H1 (cell line): ENCODE measurements around the gene GGT6. TPM values are rescaled to one million over a fixed set of nuclear protein-coding genes. Genes with fewer than 3 reads are reported as not detected.
A peak's percentile ranks its signal among the peaks of the same experiment; 100 is the strongest.

ENCODE experiments used
- CTCF ChIA-PET: fragments of 300-600 bp; sonication (Branson Sonifier 250); formaldehyde crosslinking; loops from one replicate; lab custom pipeline; 2021; ENCODE audit not compliant: partially characterized antibody; lab: Charles Lee
- POLR2A ChIA-PET: fragments of 300-600 bp; sonication (Branson Sonifier 250); formaldehyde crosslinking; loops from one replicate; lab custom pipeline; 2021; ENCODE audit warnings: inconsistent platforms; ENCODE audit not compliant: partially characterized antibody; lab: Charles Lee
- DNase-seq, 2 experiments: peaks; one replicate each; pipeline versions ENCODE4 v3.0.0 to v3.0.0-alpha.2; 2010 to 2022; ENCODE audit warnings: low spot score in 2 of 2, low read depth in 1 of 2, mixed read lengths in 1 of 2
- FAIRE-seq: peaks from 2 replicates; lab custom pipeline; 2011; peaks lifted over from hg19 to GRCh38; lab: Jason Lieb, UNC
- H2AFZ ChIP-seq: 2 replicates; pipeline ENCODE4 v1.8.1; 2012; ENCODE audit warnings: low read length, inconsistent platforms
- H2AK5ac ChIP-seq: 2 replicates; pipeline ENCODE4 v1.6.1; 2013; ENCODE audit warnings: low read depth, low read length
- H2BK120ac ChIP-seq: replicated peaks from 2 replicates; pipeline ENCODE3; 2013; ENCODE audit warnings: low read depth, low read length, inconsistent platforms
- H2BK12ac ChIP-seq: 2 replicates; pipeline ENCODE4 v1.6.1; 2013; ENCODE audit warnings: low read depth, low read length
- H2BK15ac ChIP-seq: 2 replicates; pipeline ENCODE4 v1.6.1; 2013; ENCODE audit warnings: low read length
- H2BK20ac ChIP-seq: 2 replicates; pipeline ENCODE4 v1.6.1; 2013; ENCODE audit warnings: low read length
- H2BK5ac ChIP-seq: 2 replicates; pipeline ENCODE4 v1.6.1; 2013; ENCODE audit warnings: low read depth, low read length
- H3K14ac ChIP-seq: 2 replicates; pipeline ENCODE4 v1.6.1; 2013; ENCODE audit warnings: inconsistent platforms; ENCODE audit not compliant: insufficient read length
- H3K18ac ChIP-seq: 2 replicates; pipeline ENCODE4 v1.6.1; 2013; ENCODE audit warnings: low read length; ENCODE audit errors: extremely low read depth
- H3K23ac ChIP-seq: 2 replicates; pipeline ENCODE4 v1.6.1; 2013; ENCODE audit warnings: inconsistent platforms; ENCODE audit not compliant: insufficient read length
- H3K23me2 ChIP-seq: 2 replicates; pipeline ENCODE4 v1.6.1; 2013; ENCODE audit warnings: low read depth, low read length
- H3K27ac ChIP-seq: 2 replicates; pipeline ENCODE4 v1.6.1; 2011; ENCODE audit warnings: low read depth, low read length, inconsistent platforms
- H3K27me3 ChIP-seq, 4 experiments: replicated peaks in 1 of 4; 1 replicate in 1 of 4; 2 replicates in 3 of 4; pipeline versions ENCODE4 v1.6.1 to v1.8.1; 2011 to 2013; ENCODE audit warnings: low read length in 3 of 4, mild to moderate bottlenecking in 3 of 4, inconsistent platforms in 2 of 4, mixed read lengths in 2 of 4, moderate library complexity in 1 of 4; ENCODE audit not compliant: control insufficient read depth in 3 of 4, insufficient read depth in 3 of 4; ENCODE audit errors: extremely low read depth in 1 of 4
- H3K36me3 ChIP-seq, 4 experiments: 2 replicates each; pipeline versions ENCODE4 v1.6.1 to v1.8.1; 2011 to 2013; ENCODE audit warnings: mild to moderate bottlenecking in 4 of 4, low read length in 3 of 4, moderate library complexity in 2 of 4, control low read depth in 1 of 4, inconsistent platforms in 1 of 4; ENCODE audit not compliant: insufficient read depth in 4 of 4, control insufficient read depth in 2 of 4
- H3K4ac ChIP-seq: replicated peaks from 2 replicates; pipeline ENCODE3; 2013; ENCODE audit warnings: low read length, low read depth, mixed read lengths, inconsistent platforms; ENCODE audit not compliant: insufficient read length
- H3K4me1 ChIP-seq, 4 experiments: replicated peaks in 1 of 4; 1 replicate in 1 of 4; 2 replicates in 3 of 4; pipeline versions ENCODE4 v1.6.1 to v1.8.1; 2011 to 2013; ENCODE audit warnings: low read length in 3 of 4, inconsistent platforms in 2 of 4, mixed read lengths in 1 of 4; ENCODE audit not compliant: insufficient read depth in 4 of 4, control insufficient read depth in 3 of 4
- H3K4me2 ChIP-seq, 2 experiments: 2 replicates each; pipeline versions ENCODE4 v1.6.1 to v1.8.1; 2011 to 2013; ENCODE audit warnings: low read depth in 2 of 2, low read length in 2 of 2, control low read depth in 1 of 2, inconsistent platforms in 1 of 2, mild to moderate bottlenecking in 1 of 2; ENCODE audit not compliant: insufficient read depth in 1 of 2
- H3K4me3 ChIP-seq, 4 experiments: fragments of 200-600, 300-600 bp in 1 of 4; sonication (generic), shearing (Covaris generic), sonication (Bioruptor Twin) in 1 of 4; 2 replicates each; pipeline versions ENCODE4 v1.5.1 to v1.8.1; 2011 to 2016; ENCODE audit warnings: low read length in 4 of 4, low read depth in 3 of 4, control low read depth in 2 of 4, inconsistent platforms in 2 of 4, mild to moderate bottlenecking in 2 of 4, mixed read lengths in 1 of 4, moderate library complexity in 1 of 4; ENCODE audit not compliant: insufficient read depth in 2 of 4; ENCODE audit errors: extremely low read depth in 1 of 4
- H3K56ac ChIP-seq: replicated peaks from 2 replicates; pipeline ENCODE3; 2013; ENCODE audit warnings: low read depth, mild to moderate bottlenecking, mixed read lengths, low read length, inconsistent platforms; ENCODE audit not compliant: insufficient read length
- H3K79me1 ChIP-seq: 2 replicates; pipeline ENCODE4 v1.6.1; 2013; ENCODE audit warnings: low read depth, low read length, control low read depth
- H3K79me2 ChIP-seq, 2 experiments: 2 replicates each; pipeline versions ENCODE4 v1.6.1 to v1.8.1; 2012 to 2013; ENCODE audit warnings: low read length in 2 of 2, mild to moderate bottlenecking in 2 of 2, inconsistent platforms in 1 of 2; ENCODE audit not compliant: insufficient read depth in 2 of 2, control insufficient read depth in 1 of 2
- H3K9ac ChIP-seq, 4 experiments: replicated peaks in 1 of 4; 1 replicate in 1 of 4; 2 replicates in 3 of 4; pipeline versions ENCODE4 v1.6.1 to v1.8.1; 2011 to 2013; ENCODE audit warnings: low read depth in 3 of 4, low read length in 3 of 4, control low read depth in 2 of 4, mild to moderate bottlenecking in 2 of 4, moderate library complexity in 2 of 4, inconsistent platforms in 1 of 4; ENCODE audit errors: extremely low read depth in 1 of 4
- H3K9me3 ChIP-seq, 2 experiments: 2 replicates each; pipeline versions ENCODE4 v1.6.1 to v1.8.1; 2012 to 2013; ENCODE audit warnings: mild to moderate bottlenecking in 2 of 2, moderate library complexity in 2 of 2, control low read depth in 1 of 2, inconsistent platforms in 1 of 2, low read depth in 1 of 2, low read length in 1 of 2, mixed read lengths in 1 of 2; ENCODE audit not compliant: insufficient read depth in 2 of 2
- H4K20me1 ChIP-seq, 2 experiments: replicated peaks in 1 of 2; 2 replicates each; pipeline versions ENCODE3 to v1.8.1; 2011 to 2013; ENCODE audit warnings: inconsistent platforms in 2 of 2, low read length in 2 of 2, mild to moderate bottlenecking in 1 of 2; ENCODE audit not compliant: insufficient read depth in 2 of 2, control insufficient read depth in 1 of 2
- H4K5ac ChIP-seq: 2 replicates; pipeline ENCODE4 v1.6.1; 2013; ENCODE audit warnings: low read length, low read depth, mixed read lengths, inconsistent platforms; ENCODE audit not compliant: insufficient read length
- H4K8ac ChIP-seq: 2 replicates; pipeline ENCODE4 v1.8.0; 2013; ENCODE audit warnings: mild to moderate bottlenecking, moderate library complexity, low read length, inconsistent platforms; ENCODE audit not compliant: insufficient read depth; ENCODE audit errors: extremely low read depth
- H4K91ac ChIP-seq: replicated peaks from 2 replicates; pipeline ENCODE3; 2013; ENCODE audit warnings: low read length, mixed read lengths, inconsistent platforms; ENCODE audit not compliant: insufficient read length
- ATF2 ChIP-seq: IDR thresholded peaks from 2 replicates; pipeline ENCODE4 v1.6.1; 2012; ENCODE audit warnings: low read length, inconsistent platforms
- BACH1 ChIP-seq: IDR thresholded peaks from 2 replicates; pipeline ENCODE4 v1.6.1; 2012; ENCODE audit warnings: low read length, improper control_type of control experiment
- BCL11A ChIP-seq, 2 experiments: IDR thresholded peaks; one replicate each; pipeline ENCODE4 v1.6.1; 2011; ENCODE audit warnings: low read depth in 2 of 2, low read length in 2 of 2, mild to moderate bottlenecking in 2 of 2
- CEBPB ChIP-seq: IDR thresholded peaks from 2 replicates; pipeline ENCODE4 v1.6.1; 2012; ENCODE audit warnings: low read depth, low read length
- FOSL1 ChIP-seq: IDR thresholded peaks from 2 replicates; pipeline ENCODE4 v1.6.1; 2011; ENCODE audit warnings: mild to moderate bottlenecking, low read depth, low read length, moderate library complexity; ENCODE audit not compliant: insufficient read depth
- JUND ChIP-seq: IDR thresholded peaks from 2 replicates; pipeline ENCODE4 v1.6.1; 2011; ENCODE audit warnings: mild to moderate bottlenecking, improper control_type of control experiment, low read length
- KDM4A ChIP-seq: IDR thresholded peaks from one replicate; pipeline ENCODE4 v1.7.1; 2012; ENCODE audit warnings: low read depth, mild to moderate bottlenecking, moderate library complexity, low read length, inconsistent platforms; ENCODE audit not compliant: severe bottlenecking
- MAX ChIP-seq: IDR thresholded peaks from 2 replicates; pipeline ENCODE4 v1.6.1; 2012; ENCODE audit warnings: inconsistent platforms
- NRF1 ChIP-seq: IDR thresholded peaks from 2 replicates; pipeline ENCODE4 v1.6.1; 2011; ENCODE audit warnings: mild to moderate bottlenecking, low read depth, low read length, improper control_type of control experiment
- POLR2A ChIP-seq, 2 experiments: IDR thresholded peaks; 1 replicate in 1 of 2; 2 replicates in 1 of 2; pipeline ENCODE4 v1.6.1; 2011; ENCODE audit warnings: low read depth in 2 of 2, low read length in 2 of 2, mild to moderate bottlenecking in 2 of 2; ENCODE audit errors: control extremely low read depth in 1 of 2
- TAF7 ChIP-seq: optimal IDR thresholded peaks from 2 replicates; pipeline ENCODE3; 2011; ENCODE audit warnings: low read depth, mild to moderate bottlenecking, inconsistent platforms, low read length, moderate library complexity, borderline replicate concordance
- ZNF274 ChIP-seq: IDR thresholded peaks from 2 replicates; pipeline ENCODE4 v1.7.0; 2012; ENCODE audit warnings: low read length, borderline replicate concordance; ENCODE audit errors: extremely low read depth
- WGBS, 2 experiments: shearing (Covaris generic) in 1 of 2; methylation state at CpG; one replicate each; pipeline versions ENCODE4 v1.1.6 to v1.1.7; 2013 to 2015; ENCODE audit warnings: low lambda C conversion rate in 2 of 2, mixed read lengths in 2 of 2, inconsistent platforms in 1 of 2, low coverage in 1 of 2, missing lambda C conversion rate in 1 of 2; ENCODE audit not compliant: insufficient replicate concordance in 2 of 2, insufficient coverage in 1 of 2, insufficient read length in 1 of 2; ENCODE audit errors: extremely low coverage in 1 of 2, missing lambda C conversion rate in 1 of 2; 5-methylcytosine and 5-hydroxymethylcytosine counted together
- polyA plus RNA-seq, 7 experiments: library from polyadenylated mRNA; depleted of rRNA in 3 of 7; stranded (reverse) in 5 of 7; unstranded in 2 of 7; fragments of >200 nt in 5 of 7; fragments of 200-250 nt in 2 of 7; gene quantifications; 1 replicate in 5 of 7; 2 replicates in 1 of 7; 4 replicates in 1 of 7; pipeline versions ENCODE4 v1.2.1 to v1.2.3, GENCODE V29; 2011 to 2013; ENCODE audit warnings: missing spikeins in 2 of 7, mixed read lengths in 2 of 7
- total RNA-seq: library from RNA; stranded (reverse); fragmentation: NEBNext Ultra II Directional; extraction: Animal tissue kit (Norgen Biotek cat#: 25700); gene quantifications from 2 replicates; pipeline ENCODE4 v1.2.1, GENCODE V29; 2021

GGT6 gene
- total and polyA plus RNA-seq, 2 of the 8 experiments (the other 6 are each of a cell fraction or from before 2014, with no cell fraction given): 0.18 TPM; not detected in 1

- no peak for FAIRE-seq
Observed at GRCh38 chr17:4587195-4587594, 26.8 kb upstream of the GGT6 start.

More at GRCh38 chr17:4587195-4587594, 26.8 kb upstream of the GGT6 start:
- no peaks in the 10 kb centered on the region for H3K36me3 ChIP-seq
- CTCF ChIA-PET: interaction anchor here (0.8 to 4.2 kb wide), 7 partner anchors 8 to 40 kb away, joined by 3 to 39 read pairs (median 4); no protein-coding TSS in a partner anchor
- H2BK15ac ChIP-seq: 0 out of 2 replicates have a peak overlapping the region, but pooled peaks have one; percentile 83
- 89% methylated on average over 7 of the region's 7 CpGs; no CpG with 5 or more reads in 1 of the 2 experiments for WGBS, 2 experiments
- H2BK20ac ChIP-seq: no peak overlapping the region
- H3K9ac ChIP-seq: no peak overlapping the region
- no peaks in the 10 kb centered on the region for H3K79me1 ChIP-seq
- H3K9me3 ChIP-seq: no peaks in the 10 kb centered on the region
- H2AK5ac ChIP-seq: no peak overlapping the region
- no peak overlapping the region for H4K91ac ChIP-seq
- H4K5ac ChIP-seq: no peak overlapping the region
- POLR2A ChIA-PET: interaction anchor here (0.5 to 1.6 kb wide), 4 partner anchors 11 to 577 kb away, joined by 3 to 6 read pairs (median 4); no protein-coding TSS in a partner anchor
- peaks cover 10% of the 10 kb centered on the region; the same call in 1 of the 2 replicates for H3K23me2 ChIP-seq
- peaks cover 0 to 1% of the 10 kb centered on the region in 2 experiments for H4K20me1 ChIP-seq
- H3K14ac ChIP-seq: no peak overlapping the region
- no peak overlapping the region for H3K27ac ChIP-seq
- H3K4me1 ChIP-seq: peaks cover 0 to 19% (median 10%) of the 10 kb centered on the region in 4 experiments; a peak in 6 of 7 replicates
- no peak overlapping the region for H4K8ac ChIP-seq
- no peak for TF ChIP-seq BCL11A (IDR thresholded peaks at IDR 0.05; ENCODE audit: low read depth in 2 of 2, low read length in 2 of 2)
- no peak for TF ChIP-seq ATF2
- no peak for TF ChIP-seq TAF7
- TF ChIP-seq BACH1: no peak
- no peak for TF ChIP-seq MAX
- no peak for TF ChIP-seq CEBPB
- TF ChIP-seq JUND: no peak
- TF ChIP-seq POLR2A (IDR thresholded peaks at IDR 0.05; ENCODE audit: control extremely low read depth in 1 of 2, low read depth in 2 of 2, low read length in 2 of 2): no peak
- TF ChIP-seq FOSL1: no peak
- TF ChIP-seq NRF1: no peak
- TF ChIP-seq KDM4A: no peak
- TF ChIP-seq ZNF274: no peak
- no peak overlapping the region for H2BK120ac ChIP-seq
- no peak overlapping the region for H2AFZ ChIP-seq
- H2BK5ac ChIP-seq: no peak overlapping the region
- no peak overlapping the region for H3K4me2 ChIP-seq
- no peak overlapping the region for H3K4ac ChIP-seq
- H3K56ac ChIP-seq: no peak overlapping the region
- DNase-seq: no peak
- H3K18ac ChIP-seq: no peak overlapping the region
- H2BK12ac ChIP-seq: no peak overlapping the region
- H3K4me3 ChIP-seq: no peak overlapping the region
- peaks cover 8 to 45% (median 38%) of the 10 kb centered on the region in 4 experiments for H3K27me3 ChIP-seq
- no peaks in the 10 kb centered on the region for H3K79me2 ChIP-seq
- H3K23ac ChIP-seq: no peak overlapping the region
